HG03103 (cell line): ENCODE results near the gene EXTL2.
A peak's percentile ranks its signal among the peaks of the same experiment; 100 is the strongest.
"Not testable (repeated sequence)": the region's sequence is repeated elsewhere in the genome, so short reads cannot be mapped to it uniquely, and the experiment has no call there.

ENCODE experiments used
- ATAC-seq: cut with Tn5 transposase; IDR thresholded peaks from one replicate; pipeline ENCODE4 v1.9.1; 2021; ENCODE audit warnings: low read depth; ENCODE audit not compliant: unreplicated experiment

EXTL2 gene

GRCh38 chr1:100862591-100862990 is 32.1 kb downstream of the EXTL2 start:
- no peak for ATAC-seq

GRCh38 chr1:100861379-100861778 is 33.3 kb downstream of the EXTL2 start:
- no peak for ATAC-seq

GRCh38 chr1:100860397-100860991 is 34.1 kb downstream of the EXTL2 start:
- ATAC-seq, result no peak

GRCh38 chr1:100855116-100855515 is 39.5 kb downstream of the EXTL2 start:
- not testable (repeated sequence) for ATAC-seq

GRCh38 chr1:100852976-100853375 is 41.7 kb downstream of the EXTL2 start:
- no peak for ATAC-seq

GRCh38 chr1:100851726-100852125 is 42.9 kb downstream of the EXTL2 start:
- no peak for ATAC-seq

- ATAC-seq, result no peak
Measured at GRCh38 chr1:100847361-100848082, 47.1 kb downstream of the EXTL2 start.

GRCh38 chr1:100843160-100843559 is 51.5 kb downstream of the EXTL2 start:
- ATAC-seq, result not testable (repeated sequence)

GRCh38 chr1:100835866-100836842 is 58.5 kb downstream of the EXTL2 start:
- ATAC-seq, result no peak

- peak; percentile 75 for ATAC-seq
Measured at GRCh38 chr1:100834777-100835660, 59.6 kb downstream of the EXTL2 start.

GRCh38 chr1:100832694-100833428 is 61.8 kb downstream of the EXTL2 start:
- ATAC-seq, result no peak

GRCh38 chr1:100825666-100826065 is 69.0 kb downstream of the EXTL2 start:
- ATAC-seq, result not testable (repeated sequence)
